ENCODE results near the gene OLR1.

Gene OLR1

DNA sequence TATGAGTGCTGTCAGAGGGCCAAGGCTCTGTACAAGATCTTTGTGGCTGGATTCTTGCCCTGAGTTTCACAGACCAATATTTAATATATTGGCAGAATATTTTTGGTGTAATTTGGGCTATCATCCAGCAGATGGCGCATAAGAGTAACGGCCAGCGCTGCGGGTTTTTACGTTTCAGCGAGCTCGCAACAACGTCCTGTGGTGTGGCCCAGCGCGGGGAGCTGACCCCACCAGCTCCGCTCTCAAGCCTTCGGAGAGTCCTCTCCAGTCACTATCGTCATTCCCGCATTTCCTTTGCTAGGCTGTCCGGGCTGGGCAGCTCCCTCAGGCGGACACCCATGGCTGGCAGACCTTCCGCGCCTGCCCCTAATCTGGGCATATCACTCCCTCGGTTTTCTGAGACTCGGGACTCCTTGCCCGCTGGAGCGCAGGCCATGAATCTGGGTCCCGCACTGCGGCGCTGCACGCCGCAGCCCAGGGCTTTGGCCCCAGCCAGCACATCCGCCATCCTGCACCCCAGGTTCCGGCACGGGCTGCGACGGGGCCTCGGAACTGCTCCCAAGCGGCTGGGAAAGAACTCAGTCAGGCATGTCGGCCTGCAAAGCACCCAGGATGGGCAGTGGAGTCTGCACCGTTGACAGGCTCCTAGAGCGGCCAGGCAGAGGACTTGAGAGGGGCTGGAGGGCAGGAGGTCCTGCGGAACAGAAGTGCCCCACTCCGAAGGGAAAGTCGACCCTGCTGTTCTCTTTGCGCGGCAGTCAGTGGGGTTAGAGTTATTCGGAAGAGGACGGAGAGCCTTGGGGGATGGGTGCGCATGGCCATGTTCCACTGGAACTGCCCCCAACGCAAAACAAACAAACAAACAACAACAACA is 18.4 kb downstream of the OLR1 start:
- peak; percentile 36 for DNase-seq (ENCODE audit: low read depth)

DNA sequence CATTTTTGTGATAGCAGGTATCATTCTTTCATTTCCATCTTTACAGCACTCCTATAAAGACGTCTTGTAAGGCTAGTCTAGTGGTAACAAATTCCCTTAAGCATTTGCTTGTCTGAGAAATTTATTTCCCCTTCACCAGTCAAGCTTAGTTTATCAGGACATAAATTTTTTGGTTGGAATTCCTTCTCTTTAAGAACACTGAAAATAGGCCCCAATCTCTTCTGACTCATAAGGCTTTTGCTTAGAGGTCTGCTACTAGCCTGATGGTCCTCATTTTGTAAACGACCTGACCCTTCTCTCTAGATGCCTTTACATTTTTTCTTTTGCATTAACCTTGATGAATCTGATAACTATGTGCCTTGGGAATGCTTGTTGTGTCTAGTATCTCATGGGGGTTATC is 20.3 kb downstream of the OLR1 start:
- no peak for DNase-seq (ENCODE audit: low read depth)

DNA sequence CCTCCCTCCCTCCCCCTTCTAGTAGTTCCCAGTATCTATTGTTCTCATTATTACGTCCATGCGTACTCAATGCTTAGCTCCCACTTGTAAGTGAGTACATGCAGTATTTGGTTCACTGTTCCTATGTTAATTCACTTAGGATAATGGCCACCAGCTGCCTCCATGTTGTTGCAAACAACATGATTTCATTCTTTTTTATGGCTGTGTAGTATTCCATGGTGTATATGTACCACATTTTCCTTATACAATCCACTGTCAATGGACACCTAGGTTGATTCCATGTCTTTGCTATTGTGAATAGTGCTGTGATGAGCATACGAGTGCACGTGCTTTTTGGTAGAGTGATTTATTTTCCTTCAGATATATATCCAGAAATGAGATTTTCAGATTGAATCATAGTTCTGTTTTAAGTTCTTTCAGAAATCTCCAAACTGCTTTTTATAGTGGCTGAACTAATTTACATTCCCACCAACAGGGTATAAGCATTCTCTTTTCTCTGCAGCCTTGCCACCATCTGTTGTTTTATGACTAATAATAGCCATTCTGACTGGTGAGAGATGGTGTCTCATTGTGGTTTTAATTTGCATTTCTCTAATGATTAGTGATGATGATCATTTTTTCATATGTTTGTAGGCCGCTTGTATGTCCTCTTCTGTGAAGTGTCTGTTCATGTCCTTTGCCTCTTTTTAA is 24.1 kb downstream of the OLR1 start:
- no peak for DNase-seq (ENCODE audit: low read depth)

DNA sequence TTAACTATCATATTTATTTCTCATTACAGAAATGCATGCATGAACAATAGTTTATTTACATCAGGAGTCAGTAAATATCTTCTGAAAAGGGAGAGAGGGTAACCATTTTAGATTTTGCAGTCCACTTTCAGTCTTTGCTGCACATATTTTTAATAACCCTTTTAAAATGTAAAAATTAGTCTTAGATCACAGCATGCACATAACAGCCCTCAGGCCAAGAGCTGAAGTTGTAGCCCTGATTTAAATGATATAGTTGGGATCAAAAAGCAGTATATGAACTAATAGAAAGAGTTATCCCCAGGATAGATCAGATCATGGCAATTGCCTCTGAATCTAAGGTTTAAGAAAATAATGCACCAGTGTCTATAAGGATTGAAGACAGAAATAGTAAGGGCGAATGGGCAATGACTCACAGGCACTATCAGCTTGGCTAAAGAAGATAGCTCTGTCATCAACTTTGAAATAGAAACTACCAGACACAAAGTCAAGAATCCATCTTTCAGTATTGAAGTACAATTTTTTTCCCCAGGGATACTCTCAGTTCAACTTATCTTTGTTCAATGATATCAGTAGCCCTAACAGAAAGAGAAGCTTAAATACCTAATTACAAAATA is 28.8 kb downstream of the OLR1 start:
- no peak for DNase-seq (ENCODE audit: low read depth)

DNA sequence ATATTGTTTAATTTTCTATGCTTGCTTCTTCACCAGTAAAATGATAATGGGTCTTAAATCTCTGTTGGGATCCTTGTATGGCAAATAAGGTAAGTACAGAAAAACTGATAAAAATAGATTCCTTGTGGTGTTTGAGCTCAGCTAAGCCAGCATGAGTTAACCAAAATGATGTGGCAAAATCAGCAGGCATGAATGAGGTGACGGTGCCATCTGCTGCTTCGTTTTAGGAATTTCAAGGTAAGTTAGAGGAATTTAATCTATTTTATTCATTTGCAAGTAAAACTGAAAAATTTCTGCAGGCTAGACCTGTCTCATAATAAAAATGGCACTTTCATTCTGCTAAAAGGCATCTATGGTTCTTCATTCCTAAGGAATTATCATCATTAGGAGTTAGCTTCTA is 31.9 kb downstream of the OLR1 start:
- DNase-seq (ENCODE audit: low read depth), result no peak

DNA sequence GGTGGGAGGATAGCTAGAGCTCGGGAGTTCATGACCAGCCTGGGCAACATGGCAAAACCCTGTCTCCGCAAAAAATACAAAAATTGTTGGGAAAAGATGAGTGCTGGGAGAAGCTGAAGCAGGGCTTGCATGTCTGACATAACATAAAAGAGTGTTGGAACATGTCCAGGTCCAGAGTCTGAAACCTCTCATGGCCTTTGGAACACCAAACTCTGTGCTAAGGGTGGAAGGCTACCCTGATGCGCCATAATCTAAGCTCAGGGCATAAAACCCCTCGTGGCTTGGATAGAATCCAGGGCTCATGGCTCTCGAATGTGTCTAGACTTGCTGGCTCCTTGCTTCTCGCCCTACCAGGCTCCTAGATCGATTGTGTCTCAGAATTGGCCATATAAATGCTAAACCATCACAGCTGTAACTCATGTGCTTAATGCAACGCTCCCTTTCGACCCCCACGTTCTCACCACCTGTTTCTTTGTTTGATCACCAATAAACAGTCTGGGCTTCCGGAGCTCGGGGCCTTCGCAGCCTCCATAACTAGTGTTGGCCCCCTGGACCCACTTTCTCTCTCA is 35.2 kb downstream of the OLR1 start:
- no peak for DNase-seq (ENCODE audit: low read depth)

DNA sequence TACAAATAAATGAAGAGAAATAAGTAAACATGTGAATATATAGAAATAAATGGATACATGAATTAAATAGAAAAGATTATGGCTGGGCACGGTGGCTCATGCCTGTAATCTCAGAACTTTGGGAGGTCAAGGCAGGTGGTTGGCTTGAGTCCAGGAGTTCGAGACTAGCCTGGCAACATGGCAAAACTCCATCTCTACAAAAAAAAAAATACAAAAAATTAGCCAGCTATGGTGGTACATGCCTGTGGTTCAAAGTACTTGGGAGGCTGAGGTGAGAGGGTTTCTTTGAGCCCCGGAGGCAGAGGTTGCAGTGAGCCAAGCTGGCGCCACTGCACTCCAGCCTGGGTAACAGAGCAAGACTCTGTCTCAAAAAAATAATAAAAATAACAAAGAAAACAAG is 36.8 kb downstream of the OLR1 start:
- no peak for DNase-seq (ENCODE audit: low read depth)

DNA sequence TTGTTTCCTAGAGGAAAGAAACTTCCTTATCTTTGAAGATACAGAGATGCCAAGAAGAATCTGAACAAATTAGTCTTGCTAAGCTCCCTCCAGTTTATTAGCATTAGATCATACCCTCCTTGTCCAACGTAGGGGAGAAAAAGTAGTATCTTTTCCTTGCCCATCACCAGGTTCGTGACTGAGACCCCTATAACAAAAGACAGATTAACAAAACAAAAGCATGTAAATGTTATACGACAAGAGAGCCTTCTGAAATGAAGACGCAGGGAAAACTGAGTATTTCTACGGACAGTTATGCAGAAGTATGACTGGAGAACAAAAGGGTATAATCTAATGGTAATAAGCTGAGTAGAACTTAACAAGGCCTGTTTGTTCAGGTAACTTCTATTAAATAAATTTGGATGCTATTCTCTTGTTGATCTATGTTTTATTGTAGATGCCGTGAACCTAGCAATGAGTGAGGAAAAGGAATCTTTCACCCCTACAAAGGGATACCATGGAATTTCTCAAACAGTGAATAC is 39.0 kb downstream of the OLR1 start:
- DNase-seq (ENCODE audit: low read depth), result no peak

DNA sequence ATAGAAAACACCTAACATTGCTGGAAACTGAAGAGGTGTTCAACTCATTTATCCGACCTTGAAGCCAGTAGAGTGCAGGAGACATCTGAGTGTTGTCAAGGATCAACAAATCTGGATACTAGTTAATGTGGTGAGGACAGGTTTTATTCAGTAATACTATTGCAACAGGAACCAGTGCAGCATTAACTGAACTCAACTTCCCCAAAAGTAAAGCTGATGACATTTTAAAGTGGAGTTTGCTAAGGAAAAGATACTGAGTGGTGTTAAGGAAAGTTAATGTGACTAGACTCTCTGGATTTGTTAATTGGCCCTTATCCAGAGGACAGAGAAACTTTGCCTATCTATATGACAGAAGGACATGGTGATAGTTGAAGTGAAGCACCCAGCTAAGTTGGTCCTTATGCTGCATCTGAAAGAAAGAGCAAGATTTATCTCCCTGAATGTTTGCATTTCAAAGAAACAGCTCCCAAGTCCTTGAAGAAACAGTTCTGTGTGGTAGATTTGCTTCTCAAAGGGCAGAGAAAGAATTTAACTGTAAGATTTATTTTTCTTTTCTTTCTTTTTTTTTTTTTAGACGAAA is 40.7 kb downstream of the OLR1 start:
- DNase-seq (ENCODE audit: low read depth), result no peak

DNA sequence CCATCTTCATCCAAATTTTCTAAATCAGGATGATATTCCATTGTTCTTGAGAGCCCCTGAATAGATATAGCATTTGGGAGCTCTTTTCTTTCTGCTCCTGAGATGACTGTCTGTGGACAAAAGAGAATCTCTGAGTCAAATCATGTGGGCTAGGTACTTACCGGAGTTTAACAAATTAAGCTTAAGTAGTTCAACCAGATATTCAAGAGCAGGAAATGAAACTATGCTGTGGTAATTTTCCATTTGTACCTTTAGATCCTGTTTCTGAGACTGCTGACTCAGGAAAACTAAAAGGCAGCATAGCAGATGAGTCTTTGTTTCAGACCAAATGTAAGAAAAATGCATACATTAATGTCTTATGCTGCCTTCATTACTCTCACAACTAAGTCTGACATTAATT is 41.9 kb downstream of the OLR1 start, which contains the start of gene CLEC7A:
Gene CLEC7A, minus strand, starts transcription at position 158 of the 400 bp plus-strand sequence. Its CDS starts 117 bp downstream, at position 41.
- DNase-seq (ENCODE audit: low read depth), result no peak

DNA sequence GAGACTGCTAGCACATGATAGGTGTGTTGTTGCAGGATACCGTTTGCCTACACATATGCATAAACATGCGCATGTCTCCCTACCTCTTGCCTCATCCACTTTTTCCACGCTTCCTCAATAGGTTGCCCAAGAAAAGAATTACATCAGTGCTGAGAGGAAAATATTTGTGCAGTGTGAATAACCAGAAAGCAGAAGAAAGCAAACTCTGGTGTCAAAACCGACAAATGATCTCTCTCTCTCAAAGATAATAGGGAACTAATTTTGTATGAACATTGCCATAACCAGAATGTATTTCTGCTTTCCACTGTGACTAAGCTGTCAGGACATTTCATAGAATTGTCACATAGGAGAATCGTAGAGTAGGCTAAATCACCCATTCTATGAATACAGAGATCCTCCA is 43.2 kb downstream of the OLR1 start:
- DNase-seq (ENCODE audit: low read depth), result no peak

DNA sequence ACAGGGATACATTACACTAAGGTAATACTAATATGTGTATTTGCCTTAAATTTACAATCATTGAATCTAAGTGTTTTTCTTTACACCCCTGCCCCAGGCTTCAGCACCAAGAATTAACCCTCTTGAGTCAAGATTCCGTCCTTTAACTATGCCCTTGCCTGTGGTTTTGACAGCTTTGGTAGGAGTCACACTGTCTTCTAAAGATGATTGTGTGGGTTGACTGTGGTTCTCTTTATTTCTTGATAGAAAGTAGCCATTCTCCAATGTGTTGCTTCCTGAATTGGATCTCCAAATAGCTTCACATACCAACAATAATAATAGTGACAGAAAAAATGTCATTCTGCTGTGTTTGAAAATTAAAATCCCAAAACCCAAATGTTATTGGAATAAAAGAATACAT is 45.5 kb downstream of the OLR1 start:
- DNase-seq (ENCODE audit: low read depth), result no peak

DNA sequence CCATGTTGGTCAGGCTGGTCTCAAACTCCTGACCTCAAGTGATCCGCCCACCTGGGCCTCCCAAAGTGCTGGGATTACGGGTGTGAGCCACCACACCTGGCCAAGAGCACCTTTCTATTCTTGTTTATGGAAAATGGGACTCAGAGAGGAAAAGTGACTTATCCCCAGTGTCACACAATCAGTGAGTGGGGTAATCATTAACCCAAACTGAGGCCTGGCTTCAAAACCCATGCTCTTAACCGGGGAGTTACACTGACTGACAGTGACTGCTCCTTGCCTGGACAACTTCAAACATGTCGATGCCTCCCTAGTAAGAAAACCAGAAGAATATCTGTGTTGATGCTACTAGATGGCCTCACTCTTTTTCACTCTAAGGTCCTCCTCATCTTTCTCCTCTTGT is 49.2 kb downstream of the OLR1 start:
- no peak for DNase-seq (ENCODE audit: low read depth)

DNA sequence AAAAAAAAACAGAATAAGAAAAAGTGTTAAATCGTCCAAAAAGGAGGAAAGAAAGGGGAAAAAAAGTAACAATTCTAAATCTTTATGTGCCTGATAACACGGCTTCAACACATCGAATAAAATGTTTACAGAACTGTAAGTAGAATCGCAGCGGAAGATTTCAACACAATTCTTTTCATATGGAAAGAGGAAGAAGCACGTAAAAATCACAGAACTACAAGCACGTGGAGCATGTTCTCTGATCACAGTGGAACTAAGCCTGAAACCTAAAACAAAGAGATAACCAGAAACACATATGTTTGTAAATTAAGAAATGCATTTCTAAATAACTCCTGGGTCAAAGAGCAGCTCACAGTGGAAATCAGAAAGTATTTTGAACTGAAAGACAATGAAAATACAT is 50.7 kb downstream of the OLR1 start:
- no peak for DNase-seq (ENCODE audit: low read depth)

DNA sequence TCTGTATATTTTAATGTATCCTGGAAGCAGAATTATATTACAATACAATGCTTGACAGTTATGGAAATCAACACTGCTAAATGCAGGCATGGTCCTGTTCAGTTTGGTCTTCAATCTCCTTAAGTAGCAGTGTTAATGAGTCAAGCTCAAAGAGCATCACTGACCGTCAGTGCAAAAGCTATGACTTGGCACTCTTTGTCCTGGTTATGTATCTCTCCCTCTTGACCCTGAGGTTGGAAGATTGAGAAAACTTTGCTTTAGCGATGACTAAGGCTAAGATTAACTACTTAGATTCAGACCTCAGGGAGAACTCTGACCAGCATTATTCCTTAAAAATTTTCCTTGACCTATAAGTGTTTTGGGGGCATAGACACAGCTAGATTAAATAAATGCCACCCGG is 52.9 kb downstream of the OLR1 start:
- DNase-seq (ENCODE audit: low read depth), result no peak

DNA sequence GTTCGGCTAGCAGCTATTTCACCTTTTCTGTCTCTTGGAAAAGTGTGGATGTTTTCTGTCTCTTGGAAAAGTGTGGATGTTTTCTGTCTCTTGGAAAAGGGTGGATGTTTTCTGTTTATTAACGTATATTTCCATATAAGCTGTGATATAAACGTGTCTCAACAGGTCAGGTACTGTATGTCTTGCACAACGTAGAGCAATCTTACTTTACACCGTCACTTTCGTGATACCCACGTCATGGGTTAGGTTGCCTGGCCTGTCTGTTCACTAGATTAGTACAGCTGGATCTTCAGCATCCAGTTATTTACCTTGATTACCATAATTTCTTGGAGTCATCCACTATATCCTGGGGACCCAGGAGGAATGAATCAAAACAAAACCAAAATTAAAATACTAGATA is 56.0 kb downstream of the OLR1 start:
- DNase-seq (ENCODE audit: low read depth), result no peak

DNA sequence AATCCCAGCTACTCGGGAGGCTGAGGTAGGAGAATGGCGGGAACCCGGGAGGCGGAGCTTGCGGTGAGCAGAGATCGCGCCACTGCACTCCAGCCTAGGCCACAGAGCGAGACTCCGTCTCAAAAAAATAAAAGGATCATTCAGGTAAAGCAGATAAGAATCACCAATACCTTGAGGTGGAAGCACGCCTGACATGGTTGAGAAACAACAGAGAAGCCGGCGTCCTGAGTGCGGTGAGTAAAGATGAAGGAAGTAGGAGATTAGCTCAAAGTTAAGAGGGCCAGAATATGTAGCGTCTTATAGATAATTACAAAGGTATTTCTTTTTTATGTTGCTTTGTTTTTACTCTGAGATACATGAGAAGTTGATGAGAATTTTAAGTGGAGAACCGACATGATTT is 56.6 kb downstream of the OLR1 start:
- no peak for DNase-seq (ENCODE audit: low read depth)

DNA sequence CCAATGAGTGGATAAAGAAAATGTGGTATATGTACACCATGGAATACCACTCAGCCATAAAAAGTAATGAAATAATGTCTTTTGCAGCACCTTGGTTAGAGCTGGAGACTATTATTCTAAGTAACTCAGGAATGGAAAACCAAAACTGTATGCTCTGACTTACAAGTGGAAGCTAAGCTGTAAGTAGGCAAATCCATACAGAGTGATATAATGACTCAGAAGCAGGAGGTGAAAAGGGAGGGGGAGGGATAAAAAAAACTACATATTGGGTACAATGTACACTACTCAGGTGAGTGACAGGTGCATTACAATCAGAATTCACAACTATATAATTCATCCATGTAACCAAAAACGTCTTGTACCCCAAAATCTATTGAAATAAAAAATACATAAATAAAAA is 58.0 kb downstream of the OLR1 start:
- no peak for DNase-seq (ENCODE audit: low read depth)

DNA sequence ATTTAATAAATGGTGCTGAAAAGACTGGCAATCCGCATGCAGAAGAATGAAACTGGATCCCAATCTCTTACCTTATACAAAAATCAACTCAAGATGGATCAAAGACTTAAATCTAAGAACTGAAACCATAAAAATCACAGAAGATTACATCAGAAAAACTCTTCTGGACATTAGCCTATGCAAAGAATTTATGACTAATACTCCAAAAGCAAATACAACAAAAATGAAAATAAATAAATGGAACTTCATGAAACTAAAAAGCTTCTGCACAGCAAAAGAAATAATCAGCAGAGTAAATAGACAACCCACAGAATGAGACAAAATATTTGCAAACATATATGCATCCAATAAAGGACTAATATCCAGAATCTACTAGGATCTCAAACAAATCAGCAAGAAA is 58.9 kb downstream of the OLR1 start:
- DNase-seq (ENCODE audit: low read depth), result no peak

DNA sequence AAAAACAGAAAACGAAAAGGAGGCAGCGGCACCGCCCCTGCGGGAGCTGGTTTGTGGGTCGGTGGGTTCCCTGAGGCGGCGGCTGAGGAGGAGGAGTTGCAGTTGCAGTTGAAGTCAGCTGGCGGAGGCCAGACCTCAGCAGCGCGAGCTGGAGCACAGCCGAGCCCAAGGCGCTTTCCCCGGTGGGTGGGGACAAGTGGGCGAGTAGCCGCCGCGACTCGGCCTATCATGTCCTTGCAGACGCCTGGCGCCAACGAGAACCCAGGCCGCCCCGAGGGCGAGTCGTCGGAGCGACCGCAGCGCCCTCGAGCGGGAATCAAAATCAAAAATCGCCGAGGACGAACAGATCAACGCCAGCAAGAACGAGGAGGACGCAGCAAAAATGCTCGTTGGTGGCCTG is 60.5 kb downstream of the OLR1 start:
- DNase-seq (ENCODE audit: low read depth), result no peak

DNA sequence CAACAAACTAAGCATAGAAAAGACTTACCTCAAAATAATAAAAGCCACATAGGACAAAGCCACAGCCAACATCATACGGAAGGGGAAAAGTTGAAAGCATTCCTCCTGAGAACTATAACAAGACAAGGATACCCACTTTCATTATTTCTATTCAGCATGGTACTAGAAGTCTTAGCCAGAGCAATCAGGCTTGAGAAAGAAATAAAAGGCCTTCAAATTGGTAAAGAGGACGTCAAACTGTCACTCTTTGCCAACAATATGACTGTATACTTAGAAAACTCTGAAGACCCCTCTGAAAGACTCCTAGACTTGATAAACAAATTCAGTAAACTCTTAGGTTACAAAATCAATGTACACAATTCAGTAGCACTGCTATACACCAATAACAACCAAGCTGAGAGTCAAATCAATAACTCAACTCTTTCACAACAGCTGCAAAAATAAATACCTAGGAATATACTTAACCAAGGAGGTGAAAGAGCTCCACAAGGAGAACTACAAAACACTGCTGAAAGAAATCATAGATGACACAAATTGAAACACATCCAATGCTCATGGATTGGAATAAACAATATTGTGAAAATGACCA is 61.6 kb downstream of the OLR1 start:
- DNase-seq (ENCODE audit: low read depth), result no peak

Data from stimulated activated CD8-positive, alpha-beta memory T cell treated with anti-CD3 and anti-CD28 coated beads, Interleukin-12 subunit alpha, Interleukin-12 subunit beta, amount 100 ng/mL, for 4 hours (primary cell).